Neural progenitor cell (in vitro differentiated cells): ENCODE measurements around the gene PHACTR1. TPM values are rescaled to one million over a fixed set of nuclear protein-coding genes. Genes with fewer than 3 reads are reported as not detected.

Experiments
- DNase-seq: peaks from one replicate; pipeline ENCODE4 v3.0.0-alpha.2; 2016; ENCODE audit warnings: low spot score
- H2AFZ ChIP-seq: fragments of 200-600 bp; sonication (generic); replicated peaks from 2 replicates; pipeline ENCODE4 v1.6.1; 2016; ENCODE audit warnings: antibody characterized with exemption
- H3F3A ChIP-seq: fragments of 200-600 bp; sonication (generic); 2 replicates; pipeline ENCODE4 v1.6.1; 2016; ENCODE audit warnings: antibody characterized with exemption, low read depth
- H3K27ac ChIP-seq: fragments of 200-600 bp; sonication (generic); 2 replicates; pipeline ENCODE4 v1.5.1; 2016; ENCODE audit warnings: mild to moderate bottlenecking
- H3K27me3 ChIP-seq: fragments of 200-600 bp; sonication (generic); 2 replicates; pipeline ENCODE4 v1.6.1; 2016; ENCODE audit warnings: mild to moderate bottlenecking, moderate library complexity
- H3K36me3 ChIP-seq: fragments of 200-600 bp; sonication (generic); 2 replicates; pipeline ENCODE4 v1.5.1; 2016
- H3K4me1 ChIP-seq: fragments of 200-600 bp; sonication (generic); 2 replicates; pipeline ENCODE4 v1.6.1; 2016; ENCODE audit warnings: mixed run types
- H3K4me2 ChIP-seq: fragments of 200-600 bp; sonication (generic); 2 replicates; pipeline ENCODE4 v1.6.1; 2016
- H3K4me3 ChIP-seq: fragments of 200-600 bp; sonication (generic); 2 replicates; pipeline ENCODE4 v1.5.1; 2016
- H3K79me2 ChIP-seq: fragments of 200-600 bp; sonication (generic); 2 replicates; pipeline ENCODE4 v1.6.1; 2016; ENCODE audit warnings: low read depth
- H3K9ac ChIP-seq: fragments of 200-600 bp; sonication (generic); 2 replicates; pipeline ENCODE4 v1.6.1; 2016
- H3K9me3 ChIP-seq: fragments of 200-600 bp; sonication (generic); 2 replicates; pipeline ENCODE4 v1.5.1; 2016; ENCODE audit warnings: low read depth
- H4K20me1 ChIP-seq: fragments of 200-600 bp; sonication (generic); 2 replicates; pipeline ENCODE4 v1.6.1; 2016; ENCODE audit warnings: low read depth
- H3K27ac Mint-ChIP-seq: 3 replicates; pipeline ENCODE4 v1.8.0; 2021; ENCODE audit warnings: mixed read lengths
- H3K27me3 Mint-ChIP-seq: 2 replicates; pipeline ENCODE4 v1.8.0; 2022; ENCODE audit warnings: low read depth, mild to moderate bottlenecking, inconsistent platforms, moderate library complexity, mixed read lengths; ENCODE audit not compliant: insufficient read depth
- H3K36me3 Mint-ChIP-seq: 3 replicates; pipeline ENCODE4 v1.8.0; 2021; ENCODE audit warnings: mixed read lengths
- H3K4me1 Mint-ChIP-seq: 3 replicates; pipeline ENCODE4 v1.8.0; 2021; ENCODE audit warnings: mixed read lengths
- H3K4me3 Mint-ChIP-seq: 3 replicates; pipeline ENCODE4 v1.8.0; 2021; ENCODE audit warnings: mild to moderate bottlenecking, moderate library complexity, mixed read lengths
- H3K9me3 Mint-ChIP-seq: 3 replicates; pipeline ENCODE4 v1.8.0; 2020; ENCODE audit warnings: mixed read lengths
- EZH2 ChIP-seq: fragments of 200-600 bp; sonication (generic); IDR thresholded peaks from 2 replicates; pipeline ENCODE4 v1.6.1; 2017; ENCODE audit warnings: antibody characterized with exemption, mild to moderate bottlenecking, moderate library complexity
- EZH2phosphoT487 ChIP-seq: fragments of 200-600 bp; sonication (generic); IDR thresholded peaks from 2 replicates; pipeline ENCODE4 v1.6.1; 2017; ENCODE audit warnings: antibody characterized with exemption
- total RNA-seq: library from RNA; depleted of rRNA; stranded (reverse); fragments of >200 nt; gene quantifications from 2 replicates; pipeline ENCODE4 v1.2.3, GENCODE V29; 2015; ENCODE audit warnings: low replicate concordance
- TF ChIP-seq, protein P1 (sequence below): fragments of 200-600 bp; sonication (generic); IDR thresholded peaks from 2 replicates; pipeline ENCODE4 v1.5.1; 2017; ENCODE audit warnings: antibody characterized with exemption, mild to moderate bottlenecking

Gene PHACTR1
- total RNA-seq, 1 donor from 2014 or later: 2.4 TPM

DNA sequence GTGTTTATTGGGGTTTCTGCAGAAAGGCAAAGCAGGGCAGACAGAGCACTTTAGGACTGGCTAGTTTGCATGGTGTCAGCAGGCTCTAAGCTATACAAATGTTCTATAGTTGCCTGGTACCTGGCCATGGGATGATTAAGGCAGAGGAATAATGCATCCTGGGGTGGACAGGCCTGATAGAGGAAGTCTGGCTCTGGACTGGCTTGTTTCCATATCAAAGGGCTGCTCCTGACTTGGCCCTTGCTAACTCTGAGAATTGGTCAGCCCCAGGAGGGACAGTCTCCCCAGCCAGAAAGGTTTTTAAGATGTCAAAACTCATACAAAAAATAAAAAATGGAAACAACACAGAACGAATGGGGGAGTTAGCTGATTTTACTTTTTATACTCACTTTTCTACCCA is 474.9 kb downstream of the PHACTR1 start:
- no peaks in the 10 kb centered on the region for H3K9me3 Mint-ChIP-seq
- H3K4me2 ChIP-seq: no peak overlapping the region
- no peak overlapping the region for H3K9ac ChIP-seq
- no peak for DNase-seq
- no peak overlapping the region for H3K4me3 Mint-ChIP-seq
- H3K36me3 ChIP-seq: no peaks in the 10 kb centered on the region
- H3K27ac Mint-ChIP-seq: no peak overlapping the region
- H3F3A ChIP-seq: peaks cover 6% of the 10 kb centered on the region
- no peak overlapping the region for H2AFZ ChIP-seq
- peaks cover 25% of the 10 kb centered on the region for H3K4me1 ChIP-seq
- H3K27me3 ChIP-seq: no peaks in the 10 kb centered on the region
- H3K36me3 Mint-ChIP-seq: no peaks in the 10 kb centered on the region
- TF ChIP-seq EZH2 (no peak), EZH2phosphoT487 (no peak)
- TF ChIP-seq, protein P1, sequence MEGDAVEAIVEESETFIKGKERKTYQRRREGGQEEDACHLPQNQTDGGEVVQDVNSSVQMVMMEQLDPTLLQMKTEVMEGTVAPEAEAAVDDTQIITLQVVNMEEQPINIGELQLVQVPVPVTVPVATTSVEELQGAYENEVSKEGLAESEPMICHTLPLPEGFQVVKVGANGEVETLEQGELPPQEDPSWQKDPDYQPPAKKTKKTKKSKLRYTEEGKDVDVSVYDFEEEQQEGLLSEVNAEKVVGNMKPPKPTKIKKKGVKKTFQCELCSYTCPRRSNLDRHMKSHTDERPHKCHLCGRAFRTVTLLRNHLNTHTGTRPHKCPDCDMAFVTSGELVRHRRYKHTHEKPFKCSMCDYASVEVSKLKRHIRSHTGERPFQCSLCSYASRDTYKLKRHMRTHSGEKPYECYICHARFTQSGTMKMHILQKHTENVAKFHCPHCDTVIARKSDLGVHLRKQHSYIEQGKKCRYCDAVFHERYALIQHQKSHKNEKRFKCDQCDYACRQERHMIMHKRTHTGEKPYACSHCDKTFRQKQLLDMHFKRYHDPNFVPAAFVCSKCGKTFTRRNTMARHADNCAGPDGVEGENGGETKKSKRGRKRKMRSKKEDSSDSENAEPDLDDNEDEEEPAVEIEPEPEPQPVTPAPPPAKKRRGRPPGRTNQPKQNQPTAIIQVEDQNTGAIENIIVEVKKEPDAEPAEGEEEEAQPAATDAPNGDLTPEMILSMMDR: no peak
- peaks cover 22% of the 10 kb centered on the region for H3K4me1 Mint-ChIP-seq
- H4K20me1 ChIP-seq: no peaks in the 10 kb centered on the region
- H3K27me3 Mint-ChIP-seq: no peaks in the 10 kb centered on the region
- no peak overlapping the region for H3K4me3 ChIP-seq
- H3K9me3 ChIP-seq: no peaks in the 10 kb centered on the region
- H3K79me2 ChIP-seq: no peaks in the 10 kb centered on the region
- H3K27ac ChIP-seq: no peak overlapping the region

DNA sequence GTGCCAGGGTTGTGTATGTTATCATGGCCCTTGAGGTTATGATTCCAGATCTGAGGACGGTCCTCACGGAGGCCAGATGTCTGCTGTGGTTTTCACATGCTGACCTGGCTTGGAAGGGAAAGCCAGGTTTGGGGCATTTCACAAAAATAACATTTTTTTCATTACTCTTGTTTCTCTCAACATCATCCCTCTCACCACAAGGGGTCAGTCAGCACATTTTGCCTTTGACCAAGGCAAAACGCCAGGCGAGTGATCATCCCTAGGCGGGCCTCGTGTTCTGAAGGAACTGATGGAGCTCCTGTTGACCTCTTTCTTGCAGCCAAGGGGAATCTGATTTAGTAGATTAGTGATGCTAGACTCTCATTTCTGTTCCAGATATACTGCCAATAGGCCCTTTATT is 478.3 kb downstream of the PHACTR1 start:
- H3K4me2 ChIP-seq: no peak overlapping the region
- peak; percentile 37 for DNase-seq
- H3K9ac ChIP-seq: no peak overlapping the region
- H2AFZ ChIP-seq: no peak overlapping the region
- H3K36me3 Mint-ChIP-seq: no peaks in the 10 kb centered on the region
- no peaks in the 10 kb centered on the region for H3K79me2 ChIP-seq
- H3K27ac ChIP-seq: no peak overlapping the region
- H3K27me3 ChIP-seq: no peaks in the 10 kb centered on the region
- peaks cover 10% of the 10 kb centered on the region for H3K4me1 Mint-ChIP-seq
- H3K4me1 ChIP-seq: peaks cover 14% of the 10 kb centered on the region
- H3K9me3 ChIP-seq: no peaks in the 10 kb centered on the region
- no peak overlapping the region for H3K4me3 ChIP-seq
- H3F3A ChIP-seq: no peaks in the 10 kb centered on the region
- H3K27me3 Mint-ChIP-seq: peaks cover 2% of the 10 kb centered on the region
- no peaks in the 10 kb centered on the region for H3K36me3 ChIP-seq
- no peaks in the 10 kb centered on the region for H3K9me3 Mint-ChIP-seq
- TF ChIP-seq EZH2 (no peak), EZH2phosphoT487 (no peak)
- TF ChIP-seq, protein P1: peak; percentile 42
- H3K27ac Mint-ChIP-seq: no peak overlapping the region
- H4K20me1 ChIP-seq: no peaks in the 10 kb centered on the region
- no peak overlapping the region for H3K4me3 Mint-ChIP-seq

DNA sequence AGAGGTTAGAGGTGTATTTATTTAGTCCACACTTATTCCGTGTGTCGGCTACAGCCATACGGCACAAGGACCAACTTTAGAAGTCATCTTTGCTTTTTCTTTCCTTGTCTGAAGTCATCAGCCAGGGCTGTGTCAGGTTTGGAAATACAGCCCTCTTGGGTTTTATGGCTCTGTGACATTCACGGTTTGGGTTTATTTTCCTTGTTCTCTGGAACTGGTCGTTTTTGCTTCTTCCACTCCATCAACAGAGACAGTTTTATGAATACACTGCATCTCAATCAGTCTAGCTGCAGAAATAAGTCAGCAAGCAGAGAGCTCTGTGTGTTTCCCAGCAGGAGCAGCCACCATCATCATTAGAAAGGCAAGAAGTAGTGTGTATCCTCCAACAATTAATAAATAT is 479.2 kb downstream of the PHACTR1 start:
- Mint-ChIP-seq H3K27ac (no peak overlapping the region), H3K36me3 (no peaks in the 10 kb centered on the region), H3K27me3 (peaks cover 2% of the 10 kb centered on the region), H3K9me3 (no peaks in the 10 kb centered on the region), H3K4me3 (no peak overlapping the region), H3K4me1 (peaks cover 10% of the 10 kb centered on the region)
- Histone ChIP-seq H3K4me2 (no peak overlapping the region), H2AFZ (no peak overlapping the region), H4K20me1 (no peaks in the 10 kb centered on the region), H3K4me1 (peaks cover 14% of the 10 kb centered on the region), H3F3A (no peaks in the 10 kb centered on the region), H3K9me3 (no peaks in the 10 kb centered on the region), H3K27ac (no peak overlapping the region), H3K4me3 (no peak overlapping the region), H3K36me3 (no peaks in the 10 kb centered on the region), H3K27me3 (no peaks in the 10 kb centered on the region), H3K79me2 (no peaks in the 10 kb centered on the region), H3K9ac (no peak overlapping the region)
- TF ChIP-seq EZH2 (no peak), EZH2phosphoT487 (no peak)
- DNase-seq: no peak

DNA sequence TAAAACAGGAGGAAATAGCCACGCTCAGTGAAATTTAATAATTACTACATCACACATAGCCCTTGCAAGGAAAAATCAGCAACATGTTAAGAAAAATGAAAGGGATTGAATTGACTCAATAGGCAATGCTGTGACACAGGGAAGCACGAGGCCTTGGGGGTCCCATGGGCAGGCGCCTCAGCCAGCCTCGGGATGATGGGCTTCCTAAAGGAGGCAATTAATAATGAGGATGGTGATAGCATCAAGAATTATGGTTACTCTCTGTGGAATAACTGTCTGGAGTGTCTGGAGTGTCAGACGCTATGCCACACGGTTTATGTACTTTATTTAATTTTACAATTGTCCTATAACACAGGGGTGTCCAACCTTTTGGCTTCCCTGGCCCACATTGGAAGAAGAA is 481.6 kb downstream of the PHACTR1 start:
- Histone ChIP-seq H2AFZ (no peak overlapping the region), H3K4me3 (no peak overlapping the region), H3K9me3 (no peaks in the 10 kb centered on the region), H3K4me2 (no peak overlapping the region), H3K27me3 (no peaks in the 10 kb centered on the region), H3K79me2 (no peaks in the 10 kb centered on the region), H3K27ac (no peak overlapping the region), H3F3A (no peaks in the 10 kb centered on the region), H4K20me1 (no peaks in the 10 kb centered on the region), H3K36me3 (no peaks in the 10 kb centered on the region), H3K4me1 (no peaks in the 10 kb centered on the region), H3K9ac (no peak overlapping the region)
- no peaks in the 10 kb centered on the region for H3K9me3 Mint-ChIP-seq
- peaks cover 2% of the 10 kb centered on the region for H3K4me1 Mint-ChIP-seq
- H3K4me3 Mint-ChIP-seq: no peak overlapping the region
- H3K27me3 Mint-ChIP-seq: peaks cover 2% of the 10 kb centered on the region
- no peak overlapping the region for H3K27ac Mint-ChIP-seq
- TF ChIP-seq EZH2phosphoT487: no peak
- no peak for DNase-seq
- H3K36me3 Mint-ChIP-seq: no peaks in the 10 kb centered on the region
